Hepatocyte (in vitro differentiated cells): ENCODE data around the gene KRTAP19-6. TPM values are rescaled to one million over a fixed set of nuclear protein-coding genes. Genes with fewer than 3 reads are reported as not detected.

Experiments
- DNase-seq: peaks from one replicate; pipeline ENCODE4 v3.0.0-alpha.2; 2016; ENCODE audit warnings: low spot score
- H2AFZ ChIP-seq: fragments of 200-600 bp; sonication (generic); 2 replicates; pipeline ENCODE4 v1.6.0; 2016; ENCODE audit warnings: antibody characterized with exemption, mild to moderate bottlenecking
- H3K27ac ChIP-seq: fragments of 200-600 bp; sonication (generic); 2 replicates; pipeline ENCODE4 v1.5.1; 2016; ENCODE audit warnings: mild to moderate bottlenecking
- H3K27me3 ChIP-seq: fragments of 200-600 bp; sonication (generic); 2 replicates; pipeline ENCODE4 v1.6.1; 2016
- H3K36me3 ChIP-seq: fragments of 200-600 bp; sonication (generic); replicated peaks from 2 replicates; pipeline ENCODE4 v1.5.1; 2016; ENCODE audit warnings: low read depth; ENCODE audit not compliant: insufficient read depth
- H3K4me1 ChIP-seq: fragments of 200-600 bp; sonication (generic); 2 replicates; pipeline ENCODE4 v1.5.1; 2016; ENCODE audit warnings: mild to moderate bottlenecking, moderate library complexity; ENCODE audit not compliant: insufficient read depth
- H3K4me2 ChIP-seq: fragments of 200-600 bp; sonication (generic); 2 replicates; pipeline ENCODE4 v1.6.0; 2016
- H3K4me3 ChIP-seq: fragments of 200-600 bp; sonication (generic); 2 replicates; pipeline ENCODE4 v1.5.1; 2016; ENCODE audit warnings: mild to moderate bottlenecking
- H3K79me2 ChIP-seq: fragments of 200-600 bp; sonication (generic); 2 replicates; pipeline ENCODE4 v1.6.0; 2017; ENCODE audit warnings: mild to moderate bottlenecking
- H3K9me2 ChIP-seq: fragments of 200-600 bp; sonication (generic); replicated peaks from 2 replicates; pipeline ENCODE4 v1.6.0; 2017; ENCODE audit warnings: mild to moderate bottlenecking; ENCODE audit not compliant: insufficient read depth
- H3K9me3 ChIP-seq: fragments of 200-600 bp; sonication (generic); 2 replicates; pipeline ENCODE4 v1.5.1; 2016; ENCODE audit warnings: low read depth, mild to moderate bottlenecking
- H4K20me1 ChIP-seq: fragments of 200-600 bp; sonication (generic); 2 replicates; pipeline ENCODE4 v1.6.0; 2016; ENCODE audit warnings: mild to moderate bottlenecking; ENCODE audit not compliant: insufficient read depth, poor library complexity, severe bottlenecking
- EZH2 ChIP-seq: fragments of 200-600 bp; sonication (generic); IDR thresholded peaks from 2 replicates; pipeline ENCODE4 v1.6.1; 2016; ENCODE audit warnings: antibody characterized with exemption, mild to moderate bottlenecking, borderline replicate concordance
- EZH2phosphoT487 ChIP-seq: fragments of 200-600 bp; sonication (generic); IDR thresholded peaks from one replicate; pipeline ENCODE4 v1.6.1; 2018; ENCODE audit warnings: antibody characterized with exemption, mild to moderate bottlenecking, low read depth, moderate library complexity; ENCODE audit not compliant: unreplicated experiment, severe bottlenecking
- WGBS: methylation state at CpG from one replicate; pipeline ENCODE4 v1.1.6; 2016; ENCODE audit warnings: low lambda C conversion rate; ENCODE audit errors: missing lambda C conversion rate; 5-methylcytosine and 5-hydroxymethylcytosine counted together
- polyA plus RNA-seq: library from polyadenylated mRNA; unstranded; fragments of >200 nt; fragmentation: Nextera tagmentation; extraction: Ambion mirVana; gene quantifications from 2 replicates; pipeline ENCODE4 v1.2.1, GENCODE V29; 2016
- total RNA-seq: library from RNA; depleted of rRNA; stranded (reverse); fragments of >200 nt; gene quantifications from 2 replicates; pipeline ENCODE4 v1.2.3, GENCODE V29; 2014
- TF ChIP-seq, protein P1 (sequence below): fragments of 200-600 bp; sonication (generic); IDR thresholded peaks from 2 replicates; pipeline ENCODE4 v1.5.1; 2016; ENCODE audit warnings: antibody characterized with exemption, mild to moderate bottlenecking; ENCODE audit not compliant: poor library complexity

The KRTAP19-6 gene
- total and polyA plus RNA-seq, 2 experiments from 2014 or later = not detected

DNA sequence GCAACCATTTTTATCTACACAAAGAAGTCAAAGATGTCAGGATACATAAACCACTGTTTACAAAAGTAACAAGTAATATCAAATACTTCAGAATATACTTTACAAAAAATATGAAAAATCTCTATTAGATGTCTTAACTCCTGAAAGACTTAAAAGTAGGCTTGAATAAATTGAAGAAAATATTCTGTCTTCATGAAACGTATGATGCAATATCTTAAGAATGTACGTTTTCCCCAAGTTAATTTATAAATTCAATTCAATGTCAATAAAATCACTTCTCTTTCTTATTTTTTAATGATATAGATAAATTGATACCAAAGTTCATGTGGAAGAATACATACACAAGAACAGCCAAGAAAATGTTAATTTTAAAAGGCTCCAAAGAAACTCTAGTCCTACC lies 13.4 kb upstream of the KRTAP19-6 start:
- Histone ChIP-seq H3K9me3 (no peaks in the 10 kb centered on the region), H3K9me2 (no peaks in the 10 kb centered on the region), H3K27me3 (no peaks in the 10 kb centered on the region), H2AFZ (no peak overlapping the region), H3K27ac (no peak overlapping the region), H3K79me2 (no peaks in the 10 kb centered on the region), H3K36me3 (no peaks in the 10 kb centered on the region), H3K4me3 (no peak overlapping the region), H3K4me2 (no peak overlapping the region), H4K20me1 (no peaks in the 10 kb centered on the region), H3K4me1 (no peaks in the 10 kb centered on the region)
- WGBS = 73% methylated on average over 2 of the region's 2 CpGs
- no peak for DNase-seq
- TF ChIP-seq EZH2phosphoT487 (no peak), EZH2 (no peak)
- TF ChIP-seq, protein P1, sequence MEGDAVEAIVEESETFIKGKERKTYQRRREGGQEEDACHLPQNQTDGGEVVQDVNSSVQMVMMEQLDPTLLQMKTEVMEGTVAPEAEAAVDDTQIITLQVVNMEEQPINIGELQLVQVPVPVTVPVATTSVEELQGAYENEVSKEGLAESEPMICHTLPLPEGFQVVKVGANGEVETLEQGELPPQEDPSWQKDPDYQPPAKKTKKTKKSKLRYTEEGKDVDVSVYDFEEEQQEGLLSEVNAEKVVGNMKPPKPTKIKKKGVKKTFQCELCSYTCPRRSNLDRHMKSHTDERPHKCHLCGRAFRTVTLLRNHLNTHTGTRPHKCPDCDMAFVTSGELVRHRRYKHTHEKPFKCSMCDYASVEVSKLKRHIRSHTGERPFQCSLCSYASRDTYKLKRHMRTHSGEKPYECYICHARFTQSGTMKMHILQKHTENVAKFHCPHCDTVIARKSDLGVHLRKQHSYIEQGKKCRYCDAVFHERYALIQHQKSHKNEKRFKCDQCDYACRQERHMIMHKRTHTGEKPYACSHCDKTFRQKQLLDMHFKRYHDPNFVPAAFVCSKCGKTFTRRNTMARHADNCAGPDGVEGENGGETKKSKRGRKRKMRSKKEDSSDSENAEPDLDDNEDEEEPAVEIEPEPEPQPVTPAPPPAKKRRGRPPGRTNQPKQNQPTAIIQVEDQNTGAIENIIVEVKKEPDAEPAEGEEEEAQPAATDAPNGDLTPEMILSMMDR = no peak

DNA sequence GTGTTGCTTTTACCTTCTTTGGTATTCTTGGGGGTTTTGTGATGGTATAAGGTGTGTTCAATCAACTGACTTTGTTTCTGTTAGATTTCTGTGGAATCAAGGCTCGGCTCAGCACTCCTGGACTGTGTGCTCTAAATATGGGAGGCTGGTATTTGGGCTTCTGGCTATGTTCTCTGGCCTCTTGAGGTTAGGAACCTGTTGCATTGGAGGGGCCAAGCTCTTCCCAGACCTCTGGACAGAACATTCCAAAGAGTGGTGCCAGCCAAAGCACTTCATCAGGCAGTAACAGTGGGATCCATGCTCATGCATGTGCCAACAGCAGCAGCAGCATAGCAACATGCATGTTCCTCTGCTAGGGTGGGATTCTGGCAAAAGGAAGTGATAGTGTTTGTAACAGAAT lies 11.1 kb upstream of the KRTAP19-6 start:
- Histone ChIP-seq H3K27me3 (no peaks in the 10 kb centered on the region), H2AFZ (no peak overlapping the region), H3K4me2 (no peak overlapping the region), H3K9me2 (no peaks in the 10 kb centered on the region), H4K20me1 (no peaks in the 10 kb centered on the region), H3K79me2 (no peaks in the 10 kb centered on the region), H3K27ac (no peak overlapping the region), H3K9me3 (no peaks in the 10 kb centered on the region), H3K4me1 (no peaks in the 10 kb centered on the region), H3K36me3 (no peaks in the 10 kb centered on the region), H3K4me3 (no peak overlapping the region)
- 75% methylated on average over 1 of the region's 1 CpG for WGBS
- DNase-seq = no peak
- TF ChIP-seq EZH2phosphoT487 (no peak), EZH2 (no peak)
- TF ChIP-seq, protein P1 = no peak

DNA sequence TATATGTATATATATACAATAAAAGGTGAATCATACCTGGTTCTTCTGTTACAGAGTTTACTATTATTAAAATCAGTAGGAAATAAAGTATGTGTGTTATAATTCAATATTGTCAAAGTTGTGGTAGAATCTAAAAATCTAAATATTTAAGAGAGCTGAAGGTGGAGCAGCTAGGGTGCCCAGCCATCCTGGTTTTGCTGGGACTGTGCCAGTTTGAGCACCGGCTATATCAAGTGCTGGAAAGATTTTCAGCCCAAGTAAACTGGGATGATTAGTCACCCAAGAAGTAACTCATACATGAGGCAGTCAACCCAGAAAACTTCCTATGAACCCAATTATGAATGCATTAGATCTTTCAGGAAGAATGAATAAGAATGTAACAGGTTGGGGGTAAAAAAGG lies 22.8 kb downstream of the KRTAP19-6 start:
- Histone ChIP-seq H3K79me2 (no peaks in the 10 kb centered on the region), H3K36me3 (no peaks in the 10 kb centered on the region), H2AFZ (no peak overlapping the region), H3K9me3 (no peaks in the 10 kb centered on the region), H3K9me2 (no peaks in the 10 kb centered on the region), H3K4me1 (no peaks in the 10 kb centered on the region), H3K27ac (no peak overlapping the region), H3K4me2 (no peak overlapping the region), H4K20me1 (no peaks in the 10 kb centered on the region), H3K4me3 (no peak overlapping the region), H3K27me3 (no peaks in the 10 kb centered on the region)
- no peak for DNase-seq
- TF ChIP-seq EZH2 (no peak), EZH2phosphoT487 (no peak)
- TF ChIP-seq, protein P1 = no peak
- WGBS = 90% methylated on average over 1 of the region's 1 CpG

DNA sequence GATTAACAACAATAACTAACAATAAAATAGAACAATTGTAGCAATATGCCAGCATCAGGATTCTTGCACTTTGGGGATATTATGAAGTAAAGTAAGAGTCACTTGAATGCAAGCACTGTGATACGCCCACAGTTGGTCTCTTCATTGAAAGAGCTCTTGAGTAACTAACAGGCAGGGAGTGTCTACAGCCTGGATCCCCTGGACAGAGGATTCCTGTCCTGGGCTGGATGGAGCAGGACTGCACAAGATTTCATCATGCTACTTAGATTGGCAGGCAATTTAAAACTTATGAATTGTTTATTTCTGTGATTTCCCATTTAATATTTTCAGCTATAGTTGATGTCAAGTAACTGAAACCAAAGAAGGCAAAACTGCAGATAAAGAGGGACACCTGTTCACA lies 26.0 kb downstream of the KRTAP19-6 start:
- H3K79me2 ChIP-seq = no peaks in the 10 kb centered on the region
- H3K4me3 ChIP-seq = no peak overlapping the region
- H3K9me2 ChIP-seq = no peaks in the 10 kb centered on the region
- no peak overlapping the region for H3K27ac ChIP-seq
- H3K4me1 ChIP-seq = no peaks in the 10 kb centered on the region
- H4K20me1 ChIP-seq = no peaks in the 10 kb centered on the region
- H3K4me2 ChIP-seq = no peak overlapping the region
- DNase-seq = no peak
- WGBS = 71% methylated on average over 1 of the region's 1 CpG
- TF ChIP-seq, protein P1 = no peak
- TF ChIP-seq EZH2 = no peak
- TF ChIP-seq EZH2phosphoT487 = no peak
- H3K36me3 ChIP-seq = no peaks in the 10 kb centered on the region
- no peaks in the 10 kb centered on the region for H3K9me3 ChIP-seq
- no peaks in the 10 kb centered on the region for H3K27me3 ChIP-seq
- H2AFZ ChIP-seq = no peak overlapping the region
